Measurements from ENCODE around the gene KCNS3. TPM values are rescaled to one million over a fixed set of nuclear protein-coding genes. Genes with fewer than 3 reads are reported as not detected.
A peak's percentile ranks its signal among the peaks of the same experiment; 100 is the strongest.

The KCNS3 gene
- total RNA-seq, 1 donor from 2014 or later = 20.1 TPM

- no peaks in the 10 kb centered on the region for H3K27me3 ChIP-seq
- no peak for DNase-seq (ENCODE audit: extremely low spot score in 2 of 2)
- H3K9me3 ChIP-seq = no peaks in the 10 kb centered on the region
- H3K27ac ChIP-seq = peak overlapping the region; percentile 42
- intact Hi-C loops (cut with DNase I) = no loop called here
- H3K4me1 ChIP-seq = peaks cover 9% of the 10 kb centered on the region
- no peak for TF ChIP-seq POLR2AphosphoS5 (IDR thresholded peaks at IDR 0.05; ENCODE audit: insufficient read depth in 1 of 2, low read depth in 1 of 2)
- no peak for TF ChIP-seq POLR2A (IDR thresholded peaks at IDR 0.05)
- TF ChIP-seq CTCF (IDR thresholded peaks at IDR 0.05) = no peak
- no peaks in the 10 kb centered on the region for H3K36me3 ChIP-seq
- H3K4me3 ChIP-seq = no peak overlapping the region
Measured at GRCh38 chr2:17976871-17977746, 98.6 kb downstream of the KCNS3 start.

GRCh38 chr2:17979707-17980106 is 101.2 kb downstream of the KCNS3 start:
- no peak for DNase-seq (ENCODE audit: extremely low spot score in 2 of 2)

GRCh38 chr2:17981936-17982335 is 103.5 kb downstream of the KCNS3 start:
- H3K36me3 ChIP-seq = no peaks in the 10 kb centered on the region

More at GRCh38 chr2:17979707-17980106, 101.2 kb downstream of the KCNS3 start:
- Histone ChIP-seq H3K36me3 (no peaks in the 10 kb centered on the region), H3K4me1 (peaks cover 9% of the 10 kb centered on the region), H3K27ac (no peak overlapping the region), H3K9me3 (no peaks in the 10 kb centered on the region), H3K4me3 (no peak overlapping the region), H3K27me3 (no peaks in the 10 kb centered on the region)
- no peak for TF ChIP-seq POLR2A (IDR thresholded peaks at IDR 0.05)
- TF ChIP-seq POLR2AphosphoS5 (IDR thresholded peaks at IDR 0.05; ENCODE audit: insufficient read depth in 1 of 2, low read depth in 1 of 2) = no peak
- no peak for TF ChIP-seq CTCF (IDR thresholded peaks at IDR 0.05)
- intact Hi-C loops (cut with DNase I) = no loop called here

More at GRCh38 chr2:17981936-17982335, 103.5 kb downstream of the KCNS3 start:
- DNase-seq (ENCODE audit: extremely low spot score in 2 of 2) = peak in 1 of 2 donors; percentile 34
- no peak overlapping the region for H3K4me3 ChIP-seq
- H3K4me1 ChIP-seq = peaks cover 3% of the 10 kb centered on the region
- no peaks in the 10 kb centered on the region for H3K9me3 ChIP-seq
- intact Hi-C loops (cut with DNase I) = no loop called here
- H3K27ac ChIP-seq = no peak overlapping the region
- TF ChIP-seq POLR2A (IDR thresholded peaks at IDR 0.05) = no peak
- TF ChIP-seq POLR2AphosphoS5 (IDR thresholded peaks at IDR 0.05; ENCODE audit: insufficient read depth in 1 of 2, low read depth in 1 of 2) = no peak
- TF ChIP-seq CTCF (IDR thresholded peaks at IDR 0.05) = no peak
- no peaks in the 10 kb centered on the region for H3K27me3 ChIP-seq

Other genes with a start within 250 kb of the KCNS3 start
- gene SMC6, start 124.9 kb upstream of the KCNS3 start, total RNA-seq = 33.6 TPM
- gene GEN1, start 124.5 kb upstream of the KCNS3 start, total RNA-seq = 9.6 TPM
- gene MSGN1, start 62.2 kb upstream of the KCNS3 start, total RNA-seq = not detected

Data from vagina (tissue), 2 donors.